ENCODE measurements around the gene ZDHHC14.
A peak's percentile ranks its signal among the peaks of the same experiment; 100 is the strongest.

The ZDHHC14 gene

GRCh38 chr6:157650261-157650640 is 269.3 kb downstream of the ZDHHC14 start:
- DNase-seq, result peak; percentile 31

GRCh38 chr6:157650801-157651200 is 269.8 kb downstream of the ZDHHC14 start:
- DNase-seq, result no peak

- DNase-seq, result no peak
These were observed 270.9 kb downstream of the ZDHHC14 start for GRCh38 chr6:157651731-157652490.

- DNase-seq, result no peak
These were observed 271.8 kb downstream of the ZDHHC14 start for GRCh38 chr6:157652601-157653363.

- DNase-seq, result no peak
These were observed 272.5 kb downstream of the ZDHHC14 start for GRCh38 chr6:157653521-157653920.

GRCh38 chr6:157655139-157655538 is 274.1 kb downstream of the ZDHHC14 start:
- no peak for DNase-seq

GRCh38 chr6:157656437-157656997 is 275.5 kb downstream of the ZDHHC14 start:
- DNase-seq, result no peak

- DNase-seq, result no peak
These were observed 276.8 kb downstream of the ZDHHC14 start for GRCh38 chr6:157657754-157658153.

GRCh38 chr6:157658301-157658700 is 277.3 kb downstream of the ZDHHC14 start:
- DNase-seq, result no peak

GRCh38 chr6:157659536-157660271 is 278.7 kb downstream of the ZDHHC14 start:
- no peak for DNase-seq

GRCh38 chr6:157660414-157660813 is 279.4 kb downstream of the ZDHHC14 start:
- DNase-seq, result no peak

GRCh38 chr6:157661652-157662051 is 280.7 kb downstream of the ZDHHC14 start:
- DNase-seq, result no peak

- DNase-seq, result no peak
These were observed 282.3 kb downstream of the ZDHHC14 start for GRCh38 chr6:157663261-157663660.

- no peak for DNase-seq
These were observed 284.2 kb downstream of the ZDHHC14 start for GRCh38 chr6:157665180-157665579.

- no peak for DNase-seq
These were observed 285.7 kb downstream of the ZDHHC14 start for GRCh38 chr6:157666729-157667128.

GRCh38 chr6:157667211-157668008 is 286.4 kb downstream of the ZDHHC14 start:
- DNase-seq, result peak; percentile 80

- no peak for DNase-seq
These were observed 287.0 kb downstream of the ZDHHC14 start for GRCh38 chr6:157668009-157668401.

- no peak for DNase-seq
These were observed 287.7 kb downstream of the ZDHHC14 start for GRCh38 chr6:157668713-157669112.

GRCh38 chr6:157669323-157669722 is 288.3 kb downstream of the ZDHHC14 start:
- no peak for DNase-seq

GRCh38 chr6:157669747-157670216 is 288.8 kb downstream of the ZDHHC14 start:
- DNase-seq, result peak; percentile 82

GRCh38 chr6:157670466-157671186 is 289.6 kb downstream of the ZDHHC14 start:
- DNase-seq, result no peak
